Duodenal mucosa (tissue), 2 donors: Measurements from ENCODE around the gene PLB1.

Source experiments
- H3K27ac ChIP-seq: one replicate; pipeline ENCODE4 v1.7.0; 2013; ENCODE audit warnings: low read depth, low read length
- H3K27me3 ChIP-seq, 2 donors: one replicate each; pipeline ENCODE4 v1.7.0; 2013; ENCODE audit warnings: low read length in 2 of 2, control low read depth in 1 of 2; ENCODE audit not compliant: insufficient read depth in 2 of 2, control insufficient read depth in 1 of 2
- H3K36me3 ChIP-seq, 2 donors: one replicate each; pipeline ENCODE4 v1.7.0; 2013; ENCODE audit warnings: low read length in 2 of 2, control low read depth in 1 of 2; ENCODE audit not compliant: insufficient read depth in 2 of 2, control insufficient read depth in 1 of 2
- H3K4me1 ChIP-seq, 2 donors: one replicate each; pipeline ENCODE4 v1.7.0; 2013; ENCODE audit warnings: low read length in 2 of 2, control low read depth in 1 of 2; ENCODE audit not compliant: insufficient read depth in 2 of 2, control insufficient read depth in 1 of 2
- H3K4me3 ChIP-seq, 2 donors: one replicate each; pipeline ENCODE4 v1.7.0; 2013; ENCODE audit warnings: low read length in 2 of 2, low read depth in 1 of 2
- H3K9ac ChIP-seq, 2 donors: one replicate each; pipeline ENCODE4 v1.7.0; 2013; ENCODE audit warnings: low read length in 2 of 2, low read depth in 1 of 2
- H3K9me3 ChIP-seq, 2 donors: one replicate each; pipeline ENCODE4 v1.7.0; 2013; ENCODE audit warnings: low read length in 2 of 2, control low read depth in 1 of 2; ENCODE audit not compliant: control insufficient read depth in 1 of 2

The PLB1 gene

DNA sequence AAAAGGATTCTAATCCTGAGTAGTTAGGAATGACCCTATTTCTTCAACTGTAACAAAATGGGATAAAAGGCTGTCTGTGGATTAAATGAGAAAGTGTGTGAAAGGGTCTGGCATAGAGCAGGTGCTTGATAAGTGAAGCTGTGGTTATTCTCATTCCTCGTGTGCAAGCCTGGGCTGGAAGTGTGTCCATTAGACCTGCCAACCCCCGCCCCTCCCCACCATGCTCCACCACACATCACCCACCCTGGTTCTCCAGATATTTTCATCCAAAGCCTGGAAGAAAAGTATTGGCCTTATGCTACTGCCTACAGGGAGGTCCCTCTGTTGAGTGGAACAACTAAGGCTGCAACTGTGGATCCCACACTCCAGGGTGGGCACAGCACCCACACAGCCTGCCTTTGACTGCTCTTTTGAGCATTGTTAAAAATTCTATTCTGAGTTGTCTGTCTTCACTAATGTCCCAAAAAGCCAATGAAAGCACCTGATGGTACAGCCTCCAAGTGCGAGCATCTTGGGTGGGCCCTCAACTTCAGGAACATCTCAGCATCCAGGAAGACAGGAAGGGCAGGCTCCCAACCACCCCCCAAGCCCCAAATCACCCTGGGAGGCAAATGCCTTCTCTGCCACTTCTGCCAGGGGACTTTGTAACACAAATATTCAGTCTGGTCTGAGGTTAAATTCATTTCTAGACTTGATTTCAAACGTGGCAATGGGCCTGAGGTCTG lies 153.0 kb downstream of the PLB1 start:
- Histone ChIP-seq H3K27ac (no peak overlapping the region), H3K27me3 (no peaks in the 10 kb centered on the region), H3K4me1 (peaks cover 18 to 30% of the 10 kb centered on the region in 2 donors), H3K9me3 (no peaks in the 10 kb centered on the region), H3K9ac (no peak overlapping the region), H3K4me3 (no peak overlapping the region), H3K36me3 (no peaks in the 10 kb centered on the region)

DNA sequence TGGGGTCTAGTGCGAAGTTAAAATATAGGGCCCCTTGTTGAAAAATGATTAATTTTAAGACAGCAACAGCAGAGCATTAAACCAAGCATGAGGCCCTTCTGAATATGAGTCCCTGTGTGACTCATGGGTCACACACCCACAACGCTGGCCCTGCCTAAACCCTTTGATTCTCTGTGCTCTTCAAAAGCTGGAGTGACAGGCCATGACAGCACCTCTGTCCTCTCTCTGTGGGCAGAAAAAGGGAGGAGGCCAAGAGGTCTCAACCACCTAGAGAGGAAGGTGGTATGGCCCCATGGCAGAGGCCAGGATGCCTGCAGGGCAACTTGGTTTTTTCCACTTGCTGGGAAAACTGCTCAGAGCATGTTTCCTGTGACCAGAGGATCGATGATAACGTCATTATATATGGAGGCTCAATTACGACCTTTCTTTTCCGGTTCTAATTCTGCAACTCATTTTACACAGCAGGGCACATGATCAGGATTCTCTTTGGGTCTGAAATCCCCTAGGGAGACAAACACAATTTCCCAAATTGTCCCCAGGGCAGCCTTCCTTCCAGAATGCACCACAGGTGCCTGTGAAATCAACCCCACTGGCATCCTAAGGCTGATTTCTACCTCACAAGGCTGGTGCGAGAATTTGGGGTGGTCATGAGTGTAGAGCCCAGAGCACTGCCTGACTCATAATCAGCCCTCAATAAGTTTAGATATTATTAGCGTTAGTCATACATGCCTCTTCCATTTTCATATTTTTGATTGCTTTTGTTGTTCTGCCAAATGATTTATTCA lies 153.8 kb downstream of the PLB1 start:
- Histone ChIP-seq H3K9ac (no peak overlapping the region), H3K9me3 (no peaks in the 10 kb centered on the region), H3K36me3 (no peaks in the 10 kb centered on the region), H3K4me3 (no peak overlapping the region), H3K27ac (no peak overlapping the region), H3K27me3 (no peaks in the 10 kb centered on the region), H3K4me1 (peaks cover 22 to 28% of the 10 kb centered on the region in 2 donors)

DNA sequence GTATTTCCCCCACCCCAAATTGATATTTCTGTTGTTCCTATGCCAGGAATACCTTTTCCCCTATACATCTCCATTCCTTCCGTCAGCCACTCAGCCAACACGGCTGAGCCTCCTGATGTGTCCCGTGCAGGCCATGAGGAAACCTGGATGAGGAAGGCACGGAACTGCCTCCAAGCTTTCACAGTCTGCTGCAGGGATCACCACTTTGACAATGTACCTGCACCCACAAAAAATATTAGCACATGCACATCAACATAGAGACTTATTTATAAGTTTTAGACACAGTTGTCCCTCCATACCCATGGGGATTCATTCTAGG lies 154.4 kb downstream of the PLB1 start:
- no peaks in the 10 kb centered on the region for H3K9me3 ChIP-seq
- no peak overlapping the region for H3K27ac ChIP-seq
- H3K4me3 ChIP-seq = no peak overlapping the region
- no peaks in the 10 kb centered on the region for H3K36me3 ChIP-seq
- peaks cover 24 to 32% of the 10 kb centered on the region in 2 donors for H3K4me1 ChIP-seq
- no peaks in the 10 kb centered on the region for H3K27me3 ChIP-seq
- no peak overlapping the region for H3K9ac ChIP-seq

DNA sequence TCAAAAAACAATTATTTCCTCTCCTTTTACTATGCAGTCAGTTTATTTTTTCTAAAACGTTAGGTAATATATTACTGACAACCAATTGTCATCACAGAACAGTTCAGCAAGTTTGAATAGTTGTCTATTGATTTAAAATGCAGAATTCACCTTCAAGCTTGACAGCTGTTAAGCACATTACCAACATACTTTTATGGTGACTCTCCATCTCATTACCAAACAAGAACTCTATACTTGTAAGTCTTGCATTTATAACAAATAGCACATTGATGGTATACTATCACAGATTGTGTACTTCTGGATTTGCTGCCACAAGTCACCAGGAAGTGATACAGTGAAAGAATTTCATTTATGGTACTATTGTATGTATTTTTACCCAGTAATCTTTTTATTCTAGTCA lies 156.4 kb downstream of the PLB1 start:
- Histone ChIP-seq H3K4me3 (no peak overlapping the region), H3K4me1 (peaks cover 31 to 45% of the 10 kb centered on the region in 2 donors), H3K9ac (no peak overlapping the region), H3K36me3 (no peaks in the 10 kb centered on the region), H3K27me3 (no peaks in the 10 kb centered on the region), H3K27ac (no peak overlapping the region), H3K9me3 (no peaks in the 10 kb centered on the region)

DNA sequence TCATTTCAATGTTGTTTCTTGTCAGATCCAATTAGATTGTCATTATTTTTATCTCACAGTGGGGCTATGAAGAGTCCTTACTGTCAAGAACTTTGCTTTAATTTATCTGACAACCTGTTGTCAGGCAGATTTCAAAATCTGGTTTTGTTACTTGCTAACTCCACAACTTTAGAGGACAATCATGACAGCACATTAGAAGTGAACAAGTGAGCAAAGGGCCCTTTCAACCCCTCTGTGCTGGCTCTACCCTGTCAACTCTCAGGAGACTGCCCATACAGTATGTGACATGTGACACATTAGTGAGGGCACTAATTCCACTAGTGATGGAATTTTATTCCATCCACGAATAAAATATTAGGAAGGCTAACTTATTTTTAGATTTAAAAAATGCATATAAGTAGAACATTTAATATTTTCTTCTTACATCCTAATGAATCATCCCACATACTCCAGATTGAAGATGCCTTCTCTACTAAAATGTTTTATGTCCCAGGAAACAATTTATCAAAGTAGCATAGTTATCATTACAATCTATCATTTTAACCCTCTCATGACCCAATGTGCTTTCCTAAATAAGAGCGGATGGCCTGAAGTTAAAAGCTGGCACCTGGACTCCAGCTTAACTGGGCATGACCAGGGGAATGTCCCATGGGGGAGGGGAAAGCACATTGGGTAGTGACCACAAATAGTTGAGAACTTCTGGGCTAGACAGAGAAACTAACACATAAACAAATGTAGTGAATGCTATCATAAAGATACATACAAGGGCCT lies 158.2 kb downstream of the PLB1 start:
- Histone ChIP-seq H3K27ac (no peak overlapping the region), H3K4me1 (peaks cover 32 to 54% of the 10 kb centered on the region in 2 donors), H3K4me3 (peak overlapping the region in 1 of 2 donors; percentile 24), H3K36me3 (no peaks in the 10 kb centered on the region), H3K27me3 (no peaks in the 10 kb centered on the region), H3K9me3 (no peaks in the 10 kb centered on the region), H3K9ac (peak overlapping the region in 1 of 2 donors; percentile 28)

DNA sequence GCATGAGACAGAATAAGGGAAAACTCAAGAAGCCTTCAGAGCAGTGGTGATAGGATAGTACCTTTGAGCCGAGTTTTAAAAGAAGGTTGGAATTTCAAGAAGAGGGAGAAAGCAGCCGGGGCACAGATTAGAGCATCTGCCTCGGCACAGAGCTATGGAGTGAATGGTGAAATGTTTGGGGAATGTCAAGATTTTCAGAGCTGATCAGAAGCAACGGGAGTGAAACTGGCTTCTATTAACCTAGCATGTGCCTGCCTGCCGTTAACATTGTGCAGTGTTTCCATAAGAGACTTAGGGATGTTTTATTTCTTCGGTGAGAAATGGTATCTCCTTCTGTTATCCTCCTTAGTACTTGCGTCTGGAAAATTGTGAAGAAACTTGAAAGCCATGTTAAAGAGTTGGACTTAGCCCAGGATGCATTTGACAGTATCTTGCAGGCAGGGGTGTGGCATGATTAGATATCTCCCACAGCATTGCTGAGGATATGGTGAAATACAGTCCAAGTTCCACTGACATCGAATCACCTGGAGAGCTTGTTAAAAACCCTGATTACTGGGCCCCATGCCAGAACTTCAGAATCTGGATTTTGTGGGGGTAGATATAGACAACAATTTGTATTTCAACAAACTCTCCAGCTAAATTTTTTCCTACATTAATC lies 158.9 kb downstream of the PLB1 start:
- peak overlapping the region in 1 of 2 donors; percentile 24 for H3K4me3 ChIP-seq
- H3K27ac ChIP-seq = no peak overlapping the region
- H3K36me3 ChIP-seq = no peaks in the 10 kb centered on the region
- peak overlapping the region; percentile 21 to 28 for H3K9ac ChIP-seq
- H3K4me1 ChIP-seq = peaks cover 30 to 54% of the 10 kb centered on the region in 2 donors
- H3K9me3 ChIP-seq = no peaks in the 10 kb centered on the region
- H3K27me3 ChIP-seq = no peaks in the 10 kb centered on the region

DNA sequence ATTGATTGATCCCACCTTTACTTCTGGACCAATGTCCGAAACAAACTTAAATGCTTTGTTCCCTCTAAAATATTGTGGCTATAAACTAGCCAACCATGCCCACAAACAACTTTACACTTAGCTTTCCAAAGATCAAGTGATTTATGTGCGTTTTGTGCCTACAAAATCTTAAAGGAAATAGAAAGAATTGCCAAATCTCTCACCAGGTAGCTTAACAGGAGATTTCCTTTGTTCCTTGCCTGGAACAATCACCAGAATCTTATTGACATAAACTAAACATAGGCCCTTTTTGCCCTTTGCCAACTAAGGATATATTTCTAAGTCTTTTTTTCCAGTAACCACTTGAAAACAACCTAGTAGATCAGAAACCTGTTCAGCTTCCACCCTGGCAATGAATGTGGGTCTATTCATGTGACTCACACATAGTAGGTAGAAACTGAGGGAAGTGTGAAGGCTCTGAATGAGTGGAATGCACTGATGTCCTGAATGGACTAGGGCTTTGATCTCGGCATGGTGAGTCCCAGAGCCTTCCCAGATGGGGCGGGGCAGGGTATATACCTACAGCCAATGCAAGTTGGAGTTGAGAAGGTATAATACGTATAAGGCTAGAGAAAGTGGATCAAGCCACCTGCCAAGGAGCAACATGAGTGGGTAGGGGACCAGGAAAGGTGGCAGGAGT lies 161.2 kb downstream of the PLB1 start:
- Histone ChIP-seq H3K4me1 (peaks cover 47 to 63% of the 10 kb centered on the region in 2 donors), H3K4me3 (no peak overlapping the region), H3K27me3 (no peaks in the 10 kb centered on the region), H3K36me3 (no peaks in the 10 kb centered on the region), H3K27ac (no peak overlapping the region), H3K9ac (no peak overlapping the region), H3K9me3 (no peaks in the 10 kb centered on the region)

DNA sequence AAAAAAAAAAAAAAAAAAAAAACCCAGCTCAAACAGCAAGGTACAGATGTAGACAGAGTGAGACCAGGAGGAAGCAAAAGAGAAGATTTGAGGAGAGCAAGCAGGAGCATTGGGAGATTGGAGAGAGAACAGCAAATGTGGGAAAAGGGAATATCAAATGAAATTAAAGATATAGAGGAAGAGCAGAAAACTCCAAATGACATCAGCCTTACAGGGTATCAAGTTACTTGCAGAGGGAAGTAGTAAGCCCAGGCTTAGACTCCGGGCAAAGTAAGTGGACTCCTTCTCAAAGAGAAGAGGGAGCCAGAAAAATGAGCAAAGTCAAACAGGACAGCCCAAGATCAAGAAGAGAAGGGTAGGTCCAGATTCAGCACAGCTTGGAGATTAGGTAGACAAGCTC lies 162.5 kb downstream of the PLB1 start:
- Histone ChIP-seq H3K9me3 (no peaks in the 10 kb centered on the region), H3K4me3 (no peak overlapping the region), H3K9ac (no peak overlapping the region), H3K4me1 (peaks cover 59 to 67% of the 10 kb centered on the region in 2 donors), H3K36me3 (no peaks in the 10 kb centered on the region), H3K27me3 (no peaks in the 10 kb centered on the region), H3K27ac (no peak overlapping the region)

DNA sequence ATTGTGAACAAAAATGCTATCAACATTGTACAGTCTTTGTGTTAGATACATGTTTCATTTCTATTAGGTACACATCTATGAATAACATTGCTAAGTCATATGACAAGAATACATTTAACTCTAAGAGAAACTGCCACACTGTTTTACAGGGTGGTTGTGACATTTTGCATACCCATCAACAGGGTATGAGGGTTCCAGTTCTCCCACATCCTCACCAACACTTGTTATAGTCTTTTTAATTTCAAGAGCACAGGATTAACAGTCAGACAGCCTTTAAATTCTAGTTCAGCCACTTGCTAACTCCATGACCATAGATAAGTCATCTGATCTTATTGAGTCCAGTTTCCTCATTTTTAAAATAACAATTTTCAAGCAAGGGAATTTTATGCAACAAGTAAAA lies 163.3 kb downstream of the PLB1 start:
- Histone ChIP-seq H3K27ac (no peak overlapping the region), H3K9ac (no peak overlapping the region), H3K4me3 (no peak overlapping the region), H3K9me3 (no peaks in the 10 kb centered on the region), H3K4me1 (peaks cover 60 to 71% of the 10 kb centered on the region in 2 donors), H3K27me3 (no peaks in the 10 kb centered on the region), H3K36me3 (no peaks in the 10 kb centered on the region)
